ENCODE measurements around the gene CTBP1.

GRCh38 chr4:1183985-1184773 is 64.8 kb downstream of the CTBP1 start:
- TF ChIP-seq E2F4 (CRISPR knock-in tag; IDR thresholded peaks at IDR 0.05; ENCODE audit: low read depth), result no peak
- TF ChIP-seq, protein P1, sequence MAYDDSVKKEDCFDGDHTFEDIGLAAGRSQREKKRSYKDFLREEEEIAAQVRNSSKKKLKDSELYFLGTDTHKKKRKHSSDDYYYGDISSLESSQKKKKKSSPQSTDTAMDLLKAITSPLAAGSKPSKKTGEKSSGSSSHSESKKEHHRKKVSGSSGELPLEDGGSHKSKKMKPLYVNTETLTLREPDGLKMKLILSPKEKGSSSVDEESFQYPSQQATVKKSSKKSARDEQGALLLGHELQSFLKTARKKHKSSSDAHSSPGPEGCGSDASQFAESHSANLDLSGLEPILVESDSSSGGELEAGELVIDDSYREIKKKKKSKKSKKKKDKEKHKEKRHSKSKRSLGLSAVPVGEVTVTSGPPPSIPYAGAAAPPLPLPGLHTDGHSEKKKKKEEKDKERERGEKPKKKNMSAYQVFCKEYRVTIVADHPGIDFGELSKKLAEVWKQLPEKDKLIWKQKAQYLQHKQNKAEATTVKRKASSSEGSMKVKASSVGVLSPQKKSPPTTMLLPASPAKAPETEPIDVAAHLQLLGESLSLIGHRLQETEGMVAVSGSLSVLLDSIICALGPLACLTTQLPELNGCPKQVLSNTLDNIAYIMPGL (CRISPR knock-in tag; IDR thresholded peaks at IDR 0.05), result no peak
- no peak for TF ChIP-seq SREBF2 (CRISPR knock-in tag; IDR thresholded peaks at IDR 0.05)
- no peak for TF ChIP-seq FOS (IDR thresholded peaks at IDR 0.05; ENCODE audit: extremely low read depth, insufficient read length)
- no peak for TF ChIP-seq TBL1XR1 (IDR thresholded peaks at IDR 0.05; ENCODE audit: low read length in 2 of 2)
- TF ChIP-seq JUN (IDR thresholded peaks at IDR 0.05; ENCODE audit: borderline replicate concordance, low read depth, low read length), result no peak
- TF ChIP-seq JUN (CRISPR knock-in tag; IDR thresholded peaks at IDR 0.05; ENCODE audit: borderline replicate concordance), result no peak
- no peak for TF ChIP-seq RAD21 (CRISPR knock-in tag; conservative IDR thresholded peaks at IDR 0.05 in 1 of 2, IDR thresholded peaks at IDR 0.05 in 1 of 2)
- TF ChIP-seq ZBTB8A (IDR thresholded peaks at IDR 0.05; ENCODE audit: partially characterized antibody), result no peak
- TF ChIP-seq, protein P2, sequence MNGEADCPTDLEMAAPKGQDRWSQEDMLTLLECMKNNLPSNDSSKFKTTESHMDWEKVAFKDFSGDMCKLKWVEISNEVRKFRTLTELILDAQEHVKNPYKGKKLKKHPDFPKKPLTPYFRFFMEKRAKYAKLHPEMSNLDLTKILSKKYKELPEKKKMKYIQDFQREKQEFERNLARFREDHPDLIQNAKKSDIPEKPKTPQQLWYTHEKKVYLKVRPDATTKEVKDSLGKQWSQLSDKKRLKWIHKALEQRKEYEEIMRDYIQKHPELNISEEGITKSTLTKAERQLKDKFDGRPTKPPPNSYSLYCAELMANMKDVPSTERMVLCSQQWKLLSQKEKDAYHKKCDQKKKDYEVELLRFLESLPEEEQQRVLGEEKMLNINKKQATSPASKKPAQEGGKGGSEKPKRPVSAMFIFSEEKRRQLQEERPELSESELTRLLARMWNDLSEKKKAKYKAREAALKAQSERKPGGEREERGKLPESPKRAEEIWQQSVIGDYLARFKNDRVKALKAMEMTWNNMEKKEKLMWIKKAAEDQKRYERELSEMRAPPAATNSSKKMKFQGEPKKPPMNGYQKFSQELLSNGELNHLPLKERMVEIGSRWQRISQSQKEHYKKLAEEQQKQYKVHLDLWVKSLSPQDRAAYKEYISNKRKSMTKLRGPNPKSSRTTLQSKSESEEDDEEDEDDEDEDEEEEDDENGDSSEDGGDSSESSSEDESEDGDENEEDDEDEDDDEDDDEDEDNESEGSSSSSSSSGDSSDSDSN (IDR thresholded peaks at IDR 0.05; ENCODE audit: borderline replicate concordance in 1 of 2, low read depth in 2 of 2, low read length in 2 of 2), result no peak
- TF ChIP-seq, protein P3, sequence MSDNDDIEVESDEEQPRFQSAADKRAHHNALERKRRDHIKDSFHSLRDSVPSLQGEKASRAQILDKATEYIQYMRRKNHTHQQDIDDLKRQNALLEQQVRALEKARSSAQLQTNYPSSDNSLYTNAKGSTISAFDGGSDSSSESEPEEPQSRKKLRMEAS (CRISPR knock-in tag; IDR thresholded peaks at IDR 0.05), result no peak

Measured in K562 (cell line).